ENCODE measurements around the gene SCARB1.

Gene SCARB1

DNA sequence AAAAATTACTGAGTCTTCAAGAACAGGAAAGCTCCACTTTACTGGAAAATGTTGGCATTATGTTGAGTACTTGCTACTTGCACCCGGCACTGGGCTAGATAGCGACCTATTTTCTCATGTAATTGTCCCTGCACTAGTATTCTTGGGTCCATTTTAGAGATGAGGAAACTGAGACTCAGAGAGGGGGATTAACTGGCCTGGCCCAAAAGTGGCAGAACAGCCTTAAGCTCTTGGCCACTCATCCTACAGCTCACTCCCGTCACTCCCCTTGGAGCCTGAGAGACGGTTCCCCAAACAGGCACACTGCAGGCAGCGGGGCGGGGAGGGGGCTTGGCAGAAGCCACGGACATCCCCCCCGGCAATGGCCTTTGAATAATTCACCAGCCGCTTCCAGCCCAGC is 113.9 kb downstream of the SCARB1 start:
- DNase-seq (ENCODE audit: low read depth in 1 of 2, low spot score in 1 of 2) = no peak

DNA sequence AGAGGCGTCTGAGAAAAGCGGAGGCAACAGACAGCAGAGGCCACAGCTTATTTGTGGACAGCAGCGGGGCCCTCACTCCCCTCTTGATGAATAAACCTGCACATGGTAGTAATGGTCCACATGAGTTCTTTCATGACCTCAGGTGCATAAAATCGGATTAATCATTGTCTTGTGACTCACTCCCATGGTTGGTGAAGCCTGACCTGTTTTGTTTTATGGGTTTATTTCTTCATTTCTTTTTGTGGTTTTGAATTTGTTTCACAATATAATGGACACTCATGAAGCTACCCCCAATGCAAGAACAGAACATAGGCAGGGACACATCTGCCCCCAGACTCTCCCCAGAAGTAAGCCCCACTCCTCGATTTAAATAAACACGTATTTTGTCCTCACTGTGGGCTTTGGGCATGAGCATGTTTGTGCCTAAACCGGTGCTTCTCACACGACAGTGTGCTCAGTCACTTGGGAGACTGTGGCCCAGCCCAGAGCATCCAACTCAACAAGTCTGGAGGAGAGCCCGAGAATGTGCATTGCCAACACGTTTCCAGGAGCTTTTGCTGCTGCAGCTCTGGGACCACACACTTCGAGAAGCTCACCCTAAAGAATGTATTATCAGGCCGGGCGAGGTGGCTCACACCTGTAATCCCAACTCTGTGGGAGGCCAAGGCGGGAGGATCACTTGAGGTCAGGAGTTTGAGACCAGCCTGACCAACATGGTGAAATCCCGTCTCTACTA is 116.1 kb downstream of the SCARB1 start:
- DNase-seq (ENCODE audit: low read depth in 1 of 2, low spot score in 1 of 2) = no peak

DNA sequence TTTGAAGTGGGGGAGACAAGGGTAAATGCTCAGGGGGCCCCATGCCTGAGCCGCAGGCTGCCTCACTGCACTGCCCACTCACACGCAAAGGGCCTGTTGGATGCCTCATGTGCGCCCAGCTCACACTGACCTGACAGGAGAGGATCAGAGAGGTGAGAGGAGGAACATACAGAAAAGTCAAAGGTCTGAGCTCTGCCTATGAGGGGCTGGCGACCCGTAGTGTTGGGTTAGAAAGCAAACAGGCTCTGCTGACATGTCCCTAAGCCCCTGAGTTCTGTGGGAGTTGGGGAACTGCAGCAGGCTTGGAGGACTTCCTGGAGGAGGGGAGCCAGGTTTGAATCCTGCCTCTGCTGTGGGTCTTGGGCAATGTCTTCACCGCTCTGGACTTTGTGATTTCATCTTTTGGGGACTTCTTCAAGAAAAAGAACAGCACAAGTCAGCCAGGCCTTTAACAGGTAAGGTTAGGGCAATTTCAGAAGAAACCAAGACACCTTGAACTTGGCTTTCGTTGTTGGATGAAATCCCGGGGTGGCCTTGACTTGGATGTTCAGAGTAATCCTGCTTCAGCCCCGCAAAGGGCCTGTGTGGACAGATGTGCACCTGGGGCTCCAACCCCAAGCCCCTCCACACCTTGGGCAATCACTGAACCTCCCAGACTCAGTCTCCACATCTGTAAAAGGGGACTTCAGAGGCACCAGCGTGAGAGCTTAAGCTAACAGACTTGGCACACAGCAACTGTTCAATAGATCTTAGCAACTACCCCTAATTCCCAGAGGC is 116.8 kb downstream of the SCARB1 start:
- DNase-seq (ENCODE audit: low read depth in 1 of 2, low spot score in 1 of 2) = no peak

DNA sequence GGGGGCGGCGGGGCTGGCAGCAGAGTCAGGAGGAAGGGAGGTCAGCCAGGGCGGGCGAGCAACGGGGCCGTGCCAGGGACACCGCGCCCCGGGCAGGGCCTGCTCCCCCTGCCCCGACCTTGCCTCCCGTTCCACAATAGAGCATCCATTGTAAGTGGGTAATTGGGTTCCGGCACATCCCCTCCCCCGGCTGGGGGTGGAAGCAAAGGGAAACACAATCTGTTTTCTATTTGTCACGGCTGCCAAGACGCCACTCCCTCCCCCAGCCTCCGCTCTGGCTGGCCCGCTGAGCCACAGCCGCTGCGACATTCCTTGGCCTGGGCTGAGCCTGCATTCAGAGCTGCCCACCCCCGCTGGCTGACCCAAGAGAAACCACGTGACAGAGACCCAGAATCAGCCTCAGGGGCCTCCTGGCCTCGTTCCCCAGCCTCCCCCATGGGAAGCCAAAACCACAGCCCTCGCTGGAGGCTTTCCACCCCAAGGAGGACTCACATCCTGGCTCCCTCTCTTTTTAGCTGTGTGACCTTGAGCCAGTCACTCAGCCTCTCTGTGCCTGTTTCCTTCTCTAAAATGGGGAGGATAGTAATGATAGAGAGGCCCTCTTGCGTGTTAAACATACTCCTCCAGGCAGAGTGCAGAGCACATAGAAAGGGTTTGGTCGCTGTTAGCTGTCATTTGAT is 117.6 kb downstream of the SCARB1 start:
- DNase-seq (ENCODE audit: low read depth in 1 of 2, low spot score in 1 of 2) = no peak

DNA sequence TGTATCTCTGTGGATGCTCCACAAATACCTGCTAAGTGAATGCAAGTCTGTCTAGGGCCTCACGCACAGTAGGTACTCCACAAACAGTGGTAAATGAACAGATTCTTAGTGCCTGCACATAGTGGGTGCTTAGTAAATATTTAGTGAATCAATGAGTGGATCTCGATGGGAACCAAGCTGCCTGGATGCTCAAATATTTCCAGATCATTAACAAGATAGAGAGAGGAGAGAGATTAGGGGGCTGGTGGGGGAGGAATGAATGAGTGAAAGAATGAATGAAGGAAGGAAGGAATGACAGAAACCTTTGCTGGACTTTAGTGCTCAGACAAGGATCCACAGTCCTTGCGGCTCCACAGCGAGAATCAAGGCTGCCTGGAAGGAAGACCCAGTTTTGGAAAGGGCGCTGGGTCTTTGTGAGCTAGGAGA is 118.2 kb downstream of the SCARB1 start:
- DNase-seq (ENCODE audit: low read depth in 1 of 2, low spot score in 1 of 2) = no peak

DNA sequence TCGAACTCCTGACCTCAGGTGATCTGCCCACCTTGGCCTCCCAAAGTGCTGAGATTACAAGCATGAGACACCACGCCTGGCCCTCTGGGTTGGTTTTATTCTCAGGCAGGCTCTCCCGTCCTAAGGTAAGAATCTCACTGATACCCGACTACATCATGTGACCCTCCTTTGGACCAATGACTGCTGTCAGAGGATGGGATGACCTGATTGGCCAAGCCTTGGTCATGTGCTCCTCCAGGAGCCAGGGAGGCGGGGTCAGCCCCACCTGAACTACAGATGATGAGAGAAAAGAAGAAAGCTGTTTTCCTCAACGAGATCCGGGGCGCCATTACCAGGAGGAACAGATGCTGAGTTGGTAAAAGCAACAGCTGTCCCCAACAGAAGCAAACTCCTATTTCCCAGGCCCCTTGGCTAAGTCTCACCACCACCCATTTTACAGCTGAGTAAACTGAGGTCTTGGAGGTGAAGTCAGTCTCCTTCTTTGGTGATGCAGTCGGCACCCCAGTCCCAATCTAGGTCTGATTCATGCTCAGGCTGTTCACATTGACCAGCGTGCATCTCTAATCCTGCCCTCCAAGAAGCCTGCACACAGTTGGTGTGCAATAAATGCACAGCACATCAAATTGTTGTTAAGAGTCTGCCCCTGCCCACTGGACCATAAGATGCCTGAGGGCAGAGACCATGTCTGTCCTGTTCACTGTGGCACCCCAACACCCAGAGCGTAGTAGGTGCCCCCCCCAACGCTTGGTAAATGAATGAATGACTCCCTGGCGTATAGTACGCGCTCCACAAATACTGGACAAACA is 118.8 kb downstream of the SCARB1 start:
- DNase-seq (ENCODE audit: low read depth in 1 of 2, low spot score in 1 of 2) = no peak

DNA sequence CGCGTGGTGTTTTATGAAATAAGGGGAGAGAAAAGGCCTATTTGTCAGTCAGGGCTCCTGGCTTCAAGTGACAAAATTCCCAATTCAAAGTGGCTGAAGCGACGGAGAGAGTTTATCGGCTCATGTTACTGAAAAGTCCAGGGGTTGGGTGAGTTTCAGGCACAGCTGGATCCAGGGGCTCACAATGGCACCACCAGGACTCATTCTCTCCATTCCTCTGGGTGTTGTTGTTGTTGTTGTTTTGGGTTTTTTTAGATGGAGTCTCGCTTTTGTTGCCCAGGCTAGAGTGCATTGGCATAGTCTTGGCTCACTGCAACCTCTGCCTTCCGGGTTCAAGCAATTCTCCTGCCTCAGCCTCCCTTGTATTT is 119.4 kb downstream of the SCARB1 start:
- no peak for DNase-seq (ENCODE audit: low read depth in 1 of 2, low spot score in 1 of 2)

DNA sequence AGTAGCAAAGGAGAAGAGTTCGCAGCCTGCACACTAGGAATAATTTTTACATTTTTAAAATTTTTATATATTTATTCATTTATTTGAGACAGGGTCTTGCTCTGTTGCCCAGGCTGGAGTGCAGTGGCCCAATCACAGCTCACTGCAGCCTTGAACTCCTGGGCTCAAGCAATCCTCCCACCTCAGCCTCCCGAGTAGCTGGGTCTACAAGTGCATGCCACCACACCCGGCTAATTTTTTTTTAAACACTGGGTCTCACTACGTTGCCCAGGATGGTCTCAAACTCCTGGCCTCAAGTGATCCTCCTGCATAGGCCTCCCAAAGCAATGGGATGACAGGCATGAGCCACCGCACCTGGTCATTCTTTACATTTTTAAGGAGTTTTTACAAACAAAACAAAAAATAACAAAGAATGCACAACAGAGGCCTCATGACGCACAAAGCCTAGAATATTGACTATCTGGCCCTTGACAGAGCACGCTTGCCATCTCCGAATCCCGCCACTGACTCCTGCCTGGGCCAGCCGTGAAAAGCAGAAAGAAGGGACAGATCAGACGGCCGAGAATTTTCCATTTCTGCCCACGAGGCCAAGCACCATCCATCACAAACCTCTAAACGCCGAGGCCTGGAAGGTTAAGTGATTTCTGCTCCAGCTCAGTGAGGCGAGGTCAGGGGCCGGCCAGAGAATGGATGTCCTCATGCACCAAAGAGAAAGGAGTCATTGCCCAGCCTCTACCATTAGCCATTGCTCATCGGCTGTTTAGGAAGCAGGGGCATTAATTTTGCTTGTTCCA is 120.0 kb downstream of the SCARB1 start:
- DNase-seq (ENCODE audit: low read depth in 1 of 2, low spot score in 1 of 2) = no peak

DNA sequence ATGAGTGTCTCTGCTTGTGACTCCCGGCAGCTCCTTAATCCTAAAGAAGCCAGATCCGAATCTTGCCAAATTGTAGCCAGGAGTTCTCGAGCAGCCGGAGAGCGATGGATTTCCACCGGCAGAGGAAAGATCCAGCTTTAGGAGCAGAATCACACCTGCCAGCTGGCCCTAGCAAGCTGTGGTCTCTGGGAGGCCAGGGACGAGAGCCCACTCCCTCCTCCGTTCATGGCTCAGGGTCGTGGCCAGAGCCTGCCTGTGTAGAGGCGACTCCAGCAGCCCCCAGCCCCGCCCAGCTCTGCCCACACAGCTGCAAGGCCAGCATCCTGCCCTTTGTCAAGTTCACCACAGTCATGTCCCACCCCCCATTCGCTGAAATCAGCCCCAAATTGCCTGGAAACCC is 121.0 kb downstream of the SCARB1 start:
- no peak for DNase-seq (ENCODE audit: low read depth in 1 of 2, low spot score in 1 of 2)

DNA sequence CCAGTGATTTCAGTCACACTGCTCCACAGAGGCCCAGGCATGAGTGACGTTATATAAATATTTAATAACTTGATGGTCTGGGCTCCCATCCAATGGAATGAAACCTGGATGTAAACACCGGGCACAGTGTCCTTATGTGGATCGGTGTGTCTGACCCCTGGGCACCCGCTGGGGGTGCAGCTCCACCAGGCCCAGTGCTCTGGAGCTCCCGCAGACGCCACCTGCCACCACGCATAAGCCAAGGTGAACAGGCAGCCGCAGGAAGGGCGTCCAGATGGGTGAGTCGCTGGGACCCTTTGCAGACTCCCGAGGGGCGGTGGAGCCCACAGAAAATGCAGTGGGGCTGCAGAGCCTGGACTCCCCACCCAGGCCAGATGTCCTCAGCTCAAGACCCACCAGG is 121.6 kb downstream of the SCARB1 start:
- DNase-seq (ENCODE audit: low read depth in 1 of 2, low spot score in 1 of 2) = no peak

DNA sequence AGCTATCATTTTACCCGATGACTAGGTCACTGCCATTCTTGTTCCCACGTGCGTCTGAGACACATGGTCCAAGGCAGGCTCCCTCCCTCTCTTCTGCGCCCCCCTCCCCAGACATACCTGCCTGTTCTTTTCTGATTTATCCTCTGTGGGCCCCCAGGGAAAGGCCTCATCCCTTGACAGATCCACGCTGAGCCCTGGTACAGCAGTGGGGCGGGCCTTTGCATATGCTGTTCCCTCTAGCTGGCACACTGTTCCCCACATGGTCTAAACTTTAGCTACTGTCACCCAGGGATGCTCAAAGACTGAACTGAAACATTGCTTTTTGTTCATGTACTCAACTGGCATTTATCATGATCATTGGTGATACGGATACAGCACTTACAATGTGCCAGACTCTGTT is 122.5 kb downstream of the SCARB1 start:
- DNase-seq (ENCODE audit: low read depth in 1 of 2, low spot score in 1 of 2) = no peak

DNA sequence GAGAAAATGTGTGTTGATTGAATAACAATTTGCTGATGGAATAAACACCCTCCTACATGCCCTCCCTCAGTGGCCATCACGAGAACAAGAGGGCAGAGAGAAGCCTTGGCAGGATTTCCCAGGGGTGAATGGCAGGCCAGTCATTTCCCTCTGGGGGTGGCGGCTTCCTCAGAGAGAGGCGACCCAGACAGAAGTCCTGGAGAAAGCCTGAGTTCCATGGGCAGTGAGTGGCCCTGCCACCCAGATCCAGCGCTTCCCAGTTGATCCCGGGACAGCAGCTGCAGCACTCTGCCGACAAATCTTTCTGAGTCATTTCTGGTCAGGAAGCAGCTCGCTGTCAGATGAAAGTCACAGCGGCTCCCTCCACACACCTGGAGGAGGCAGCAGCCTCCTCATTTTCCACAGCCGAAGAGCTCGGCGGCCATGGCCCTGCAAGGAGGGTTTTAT is 123.0 kb downstream of the SCARB1 start:
- DNase-seq (ENCODE audit: low read depth in 1 of 2, low spot score in 1 of 2) = no peak

DNA sequence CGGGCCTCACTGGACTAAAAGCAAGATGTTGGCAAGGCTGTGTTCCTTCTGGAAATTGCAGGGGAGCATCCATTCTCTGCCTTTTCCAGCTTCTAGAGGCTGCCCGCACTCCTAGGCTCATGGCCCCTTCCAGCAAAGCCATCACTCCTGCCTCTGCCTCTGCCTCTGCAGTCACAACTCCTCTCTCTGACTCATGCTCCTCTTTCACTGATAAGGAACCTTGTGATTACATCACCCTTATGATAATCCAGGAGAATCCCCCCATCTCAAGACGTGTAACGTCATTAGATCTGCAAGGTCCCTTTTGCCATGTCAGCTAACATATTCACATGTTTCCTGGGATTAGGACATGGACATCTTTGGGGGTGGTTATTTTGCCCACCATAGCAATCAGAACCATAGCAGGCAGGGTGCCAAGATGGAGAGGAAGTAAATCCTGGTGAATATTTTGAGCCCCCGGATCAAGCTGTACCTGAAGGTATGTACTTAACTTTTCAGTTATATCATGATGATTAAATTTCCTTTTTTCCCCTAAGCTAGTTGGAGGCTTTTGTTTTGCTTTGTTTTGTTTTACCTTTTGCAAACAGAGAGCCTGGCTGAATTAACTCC is 123.6 kb downstream of the SCARB1 start:
- no peak for DNase-seq (ENCODE audit: low read depth in 1 of 2, low spot score in 1 of 2)

DNA sequence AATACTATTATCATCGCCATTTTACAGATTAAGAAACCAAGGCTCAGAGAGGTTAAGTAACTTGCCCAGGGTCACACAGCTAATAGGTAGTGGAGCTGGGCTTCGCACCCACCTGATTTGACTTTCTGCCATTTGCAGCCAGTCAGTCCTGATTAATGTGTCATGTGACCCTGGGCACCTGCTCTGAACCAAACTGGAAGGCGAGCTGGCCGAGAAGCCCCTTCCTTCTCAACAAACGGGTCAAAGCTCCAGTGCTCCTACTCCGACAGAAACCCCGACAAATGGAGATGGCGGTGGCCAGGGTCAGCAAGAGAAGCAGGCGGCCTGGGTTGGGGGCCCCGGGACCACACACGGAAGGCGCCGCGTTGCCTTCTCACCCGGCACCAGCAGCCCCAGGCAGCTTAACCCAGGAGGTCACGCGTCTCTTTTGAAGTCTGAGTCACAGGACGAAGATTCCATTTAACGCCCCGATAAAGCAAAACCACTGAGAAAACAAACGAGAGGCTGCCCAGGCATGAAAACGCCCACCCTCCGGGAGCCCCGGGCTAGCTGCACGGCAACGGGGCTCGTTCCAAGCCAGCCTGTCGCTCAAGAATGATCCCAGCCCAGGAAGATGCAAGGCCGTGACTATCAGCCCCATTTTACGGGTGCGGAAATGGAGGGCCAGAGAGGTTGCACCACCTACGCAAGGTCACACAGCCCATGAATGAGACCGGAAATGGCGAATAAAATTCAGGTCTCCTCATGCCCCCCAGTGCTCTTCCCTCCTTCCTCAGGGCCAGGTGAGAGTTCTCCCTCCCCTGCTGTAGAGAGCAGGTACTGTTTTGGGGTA is 124.8 kb downstream of the SCARB1 start:
- DNase-seq (ENCODE audit: low read depth in 1 of 2, low spot score in 1 of 2) = no peak

DNA sequence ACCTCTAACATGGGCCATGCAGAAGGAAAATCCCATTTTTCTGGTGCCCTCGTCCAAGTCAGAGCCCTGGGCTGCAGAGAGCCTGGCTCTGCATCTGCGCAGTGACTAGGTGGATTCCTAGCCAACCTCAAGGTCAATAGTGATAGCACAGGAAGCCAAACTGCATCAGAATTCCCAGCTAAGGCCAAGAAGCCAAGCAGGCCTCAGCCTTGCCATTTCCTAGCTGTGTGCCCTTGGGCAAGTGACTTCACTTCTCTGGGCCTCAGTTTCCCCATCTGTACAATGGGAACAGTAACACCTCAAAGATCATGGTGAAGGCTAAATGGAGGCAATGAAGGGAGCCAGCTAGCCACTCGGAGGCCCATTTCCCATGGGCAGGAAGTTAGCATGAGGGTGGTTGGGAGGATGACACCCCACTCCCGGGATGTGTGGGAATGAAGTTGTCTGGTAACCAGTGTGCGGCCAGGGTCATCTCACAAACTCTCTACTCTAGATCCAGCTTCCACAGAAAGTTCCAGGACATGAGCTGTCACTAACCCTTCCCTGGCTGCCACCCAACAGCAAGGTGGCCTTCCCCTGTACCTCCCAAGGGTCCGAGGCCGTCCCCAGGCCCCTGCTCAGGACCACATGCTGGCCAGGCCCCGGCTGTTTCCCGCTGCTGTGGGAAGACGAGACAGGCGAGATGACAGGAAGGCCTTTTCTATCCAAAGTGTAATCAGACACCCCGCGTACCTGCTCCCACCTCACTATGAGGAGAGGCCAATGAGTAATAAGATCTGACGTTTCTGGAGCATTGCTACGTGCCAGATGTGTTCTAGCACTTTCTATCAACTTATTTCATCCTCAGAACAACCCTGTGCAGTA is 125.7 kb downstream of the SCARB1 start:
- DNase-seq (ENCODE audit: low read depth in 1 of 2, low spot score in 1 of 2) = no peak

DNA sequence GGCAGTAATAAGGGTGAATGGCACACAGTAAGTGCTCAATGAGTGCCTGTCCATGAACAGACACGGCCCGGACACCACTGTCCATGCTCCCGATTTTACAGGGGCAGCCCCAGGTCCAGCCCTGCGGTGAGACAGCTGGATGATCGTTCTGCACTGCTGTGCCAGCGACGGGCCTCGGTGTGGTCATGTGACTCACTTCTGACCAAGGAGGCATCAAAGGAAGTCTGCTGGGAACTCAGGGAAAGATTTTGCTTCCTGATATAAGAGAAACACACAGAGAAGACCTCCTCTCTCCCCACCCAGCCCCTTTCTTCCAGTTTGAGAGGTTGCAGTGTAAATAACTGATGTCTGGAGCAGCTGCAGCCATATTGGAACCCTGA is 126.6 kb downstream of the SCARB1 start:
- DNase-seq (ENCODE audit: low read depth in 1 of 2, low spot score in 1 of 2) = no peak

DNA sequence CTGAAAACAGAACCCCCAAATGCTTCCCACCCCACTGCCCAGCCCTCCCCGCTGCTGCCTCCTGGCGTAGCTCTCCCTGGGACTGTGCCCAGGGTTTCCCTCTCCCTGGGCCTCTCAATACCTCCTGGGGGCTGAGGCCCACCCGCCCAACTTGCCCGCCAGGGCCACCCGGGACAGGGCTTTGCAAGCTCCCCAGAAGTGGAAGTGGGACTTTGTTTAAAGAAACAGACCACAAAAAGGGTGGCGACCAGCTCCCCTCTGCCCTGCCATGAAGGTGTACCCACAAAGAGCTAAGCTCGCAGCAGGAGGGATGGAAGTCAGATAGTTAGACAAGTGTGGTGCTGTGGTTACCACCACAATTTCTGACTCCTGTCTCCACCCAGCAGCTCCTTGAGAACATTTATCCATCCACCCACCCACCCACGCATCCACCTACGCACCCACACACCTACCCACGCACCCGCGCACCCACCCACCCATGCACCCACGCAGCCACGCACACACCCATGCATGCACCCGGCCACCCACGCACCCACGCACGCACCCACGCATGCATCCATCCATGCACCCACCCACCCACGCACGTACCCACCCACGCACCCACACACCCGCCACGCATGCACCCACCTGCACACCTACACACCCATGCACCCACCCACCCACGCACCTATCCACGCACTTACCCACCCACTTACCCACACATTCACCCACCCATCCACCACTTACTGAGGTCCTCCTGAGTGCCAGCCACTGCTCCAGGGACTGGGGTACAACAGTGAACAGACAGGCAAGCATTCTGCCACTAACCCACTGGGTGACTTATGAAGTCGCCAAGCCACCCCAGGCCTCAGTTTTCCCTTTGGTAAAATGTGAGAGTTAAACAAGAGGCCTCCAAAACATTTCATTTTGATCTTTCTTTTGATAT is 127.3 kb downstream of the SCARB1 start:
- DNase-seq (ENCODE audit: low read depth in 1 of 2, low spot score in 1 of 2) = no peak
